ENCODE data around the gene CMTM6. TPM values are rescaled to one million over a fixed set of nuclear protein-coding genes. Genes with fewer than 3 reads are reported as not detected.

Gene CMTM6
- polyA plus RNA-seq, 1 donor (not counting 4 experiments of a cell fraction or from before 2014, with no cell fraction given), result 85.4 TPM

DNA sequence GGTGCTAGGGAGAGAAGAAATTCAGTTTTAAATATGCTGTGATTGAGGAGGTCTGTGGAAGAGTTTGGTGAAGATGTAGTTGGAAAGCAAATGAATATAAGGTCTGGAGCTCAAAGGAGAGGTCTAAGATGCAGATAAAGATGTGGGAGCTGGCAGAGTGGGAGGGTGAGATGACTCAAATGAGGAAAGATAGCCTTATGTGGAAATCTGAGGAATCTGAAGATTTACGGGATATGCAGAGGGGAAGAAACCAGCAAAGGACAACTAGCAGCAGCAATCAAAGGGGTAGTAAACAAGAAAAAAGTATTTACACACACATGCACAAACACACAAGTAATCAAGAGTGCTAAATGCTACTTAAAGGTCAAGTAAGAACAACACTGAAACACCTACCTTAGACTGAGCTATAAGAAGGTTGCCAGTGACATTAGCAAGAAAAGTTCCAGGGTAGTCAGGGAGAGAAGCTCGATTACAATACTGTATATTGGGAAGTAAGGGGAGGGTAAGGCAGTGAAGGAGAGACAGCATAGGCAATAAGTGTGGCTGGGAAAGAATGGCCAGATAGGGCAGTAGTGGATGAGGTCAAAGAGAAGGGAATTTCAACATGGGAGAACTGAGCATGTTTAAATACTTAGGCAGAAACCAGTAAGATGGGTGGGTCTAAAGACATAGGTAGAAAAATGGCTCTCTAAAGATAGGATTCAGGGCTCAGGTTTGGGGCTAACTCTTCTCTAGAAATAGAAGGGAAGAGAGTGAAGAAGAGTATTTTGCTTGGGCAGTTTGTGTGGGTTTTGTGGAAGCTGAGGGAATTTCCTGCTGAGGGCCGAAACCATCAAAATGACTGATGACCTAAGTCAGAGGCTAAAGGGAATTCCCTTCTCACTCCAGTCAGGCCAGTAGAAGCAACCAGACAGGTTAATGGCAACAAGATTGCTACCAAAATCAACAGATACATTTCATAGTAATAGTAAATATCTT, 8.9 kb downstream of the CMTM6 start:
- dilution Hi-C loops (cut with MboI; ENCODE audit: extremely low pct_ligation_motif_present, low sequenced_read_pairs), result no loop called here
- H3K4me1 ChIP-seq (ENCODE audit: control insufficient read depth, extremely low read depth, insufficient read depth, low read length), result peaks cover 17% of the 10 kb centered on the region
- H4K20me1 ChIP-seq (ENCODE audit: control insufficient read depth, extremely low read depth, insufficient read depth, low read length), result no peaks in the 10 kb centered on the region
- H3K27ac ChIP-seq (ENCODE audit: control insufficient read depth, insufficient read depth, low read length), result no peak overlapping the region
- DNase-seq (ENCODE audit: low read depth, low spot score) (no peak), FAIRE-seq (no peak)
- no peaks in the 10 kb centered on the region for H3K9me3 ChIP-seq (ENCODE audit: control insufficient read depth, low read depth, low read length)
- no peak overlapping the region for H3K9ac ChIP-seq (ENCODE audit: control insufficient read depth, extremely low read depth, insufficient read depth, low read length)
- no peaks in the 10 kb centered on the region for H3K9me1 ChIP-seq (ENCODE audit: control insufficient read depth, extremely low read depth, insufficient read depth, low read length)
- H3K4me3 ChIP-seq (ENCODE audit: control insufficient read depth in 2 of 3, extremely low read depth in 1 of 3, insufficient read depth in 2 of 3, low read depth in 1 of 3, low read length in 3 of 3), result no peak overlapping the region
- no peak overlapping the region for H2AFZ ChIP-seq (ENCODE audit: control insufficient read depth, low read length)
- peaks cover 34% of the 10 kb centered on the region for H3K79me2 ChIP-seq (ENCODE audit: control insufficient read depth, insufficient read depth, low read length)
- no peak overlapping the region for H3K4me2 ChIP-seq (ENCODE audit: control insufficient read depth, extremely low read depth, insufficient read depth, low read depth, low read length)
- H3K36me3 ChIP-seq (ENCODE audit: control insufficient read depth in 2 of 2, extremely low read depth in 1 of 2, insufficient read depth in 2 of 2, low read length in 2 of 2), result peaks cover 0 to 2% of the 10 kb centered on the region in 2 experiments
- H3K27me3 ChIP-seq (ENCODE audit: control insufficient read depth, extremely low read depth, insufficient read depth, low read length), result no peaks in the 10 kb centered on the region
- TF ChIP-seq, protein P1, sequence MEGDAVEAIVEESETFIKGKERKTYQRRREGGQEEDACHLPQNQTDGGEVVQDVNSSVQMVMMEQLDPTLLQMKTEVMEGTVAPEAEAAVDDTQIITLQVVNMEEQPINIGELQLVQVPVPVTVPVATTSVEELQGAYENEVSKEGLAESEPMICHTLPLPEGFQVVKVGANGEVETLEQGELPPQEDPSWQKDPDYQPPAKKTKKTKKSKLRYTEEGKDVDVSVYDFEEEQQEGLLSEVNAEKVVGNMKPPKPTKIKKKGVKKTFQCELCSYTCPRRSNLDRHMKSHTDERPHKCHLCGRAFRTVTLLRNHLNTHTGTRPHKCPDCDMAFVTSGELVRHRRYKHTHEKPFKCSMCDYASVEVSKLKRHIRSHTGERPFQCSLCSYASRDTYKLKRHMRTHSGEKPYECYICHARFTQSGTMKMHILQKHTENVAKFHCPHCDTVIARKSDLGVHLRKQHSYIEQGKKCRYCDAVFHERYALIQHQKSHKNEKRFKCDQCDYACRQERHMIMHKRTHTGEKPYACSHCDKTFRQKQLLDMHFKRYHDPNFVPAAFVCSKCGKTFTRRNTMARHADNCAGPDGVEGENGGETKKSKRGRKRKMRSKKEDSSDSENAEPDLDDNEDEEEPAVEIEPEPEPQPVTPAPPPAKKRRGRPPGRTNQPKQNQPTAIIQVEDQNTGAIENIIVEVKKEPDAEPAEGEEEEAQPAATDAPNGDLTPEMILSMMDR (optimal IDR thresholded peaks at IDR 0.05 in 1 of 3, IDR thresholded peaks at IDR 0.05 in 1 of 3, conservative IDR thresholded peaks at IDR 0.05 in 1 of 3; ENCODE audit: extremely low read depth in 1 of 3, insufficient read depth in 2 of 3, low read length in 3 of 3), result no peak
- TF ChIP-seq EZH2 (IDR thresholded peaks at IDR 0.05; ENCODE audit: low read length), result no peak

DNA sequence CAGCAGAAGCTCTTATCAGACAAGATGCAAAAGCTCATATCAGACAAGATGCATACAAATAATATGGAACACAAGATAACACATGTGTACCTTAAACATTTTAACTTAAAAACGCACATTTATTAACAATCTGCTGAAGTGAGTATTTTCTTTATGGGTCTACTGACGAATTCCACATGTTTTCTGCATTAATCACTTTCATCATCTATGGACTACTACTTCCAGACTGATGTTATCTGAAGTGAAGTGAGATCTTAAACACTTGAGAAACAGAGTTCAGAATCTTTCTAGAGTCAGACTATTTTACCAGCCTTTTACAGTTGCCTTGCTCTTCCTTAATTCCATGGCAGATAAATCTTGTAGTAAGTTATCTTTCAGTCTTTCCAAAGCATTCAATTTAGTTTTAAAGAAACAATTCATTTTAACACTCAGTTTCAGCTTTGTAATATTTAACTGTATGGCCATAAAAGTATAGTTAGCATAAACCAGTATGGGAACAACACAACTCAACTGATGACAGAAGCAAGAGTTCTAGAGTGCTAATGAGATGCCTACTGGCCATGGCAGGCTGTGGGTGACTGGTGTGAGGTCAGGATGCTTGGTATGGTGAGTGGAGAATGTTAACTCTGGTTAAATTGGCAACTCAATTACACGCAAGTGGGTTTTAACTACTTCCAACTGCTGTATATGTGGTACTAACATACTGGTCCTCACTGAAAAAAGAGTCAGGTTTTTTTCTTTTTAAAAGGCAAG, 9.8 kb downstream of the CMTM6 start:
- DNase-seq (ENCODE audit: low read depth, low spot score), result no peak
- peaks cover 32% of the 10 kb centered on the region for H3K79me2 ChIP-seq (ENCODE audit: control insufficient read depth, insufficient read depth, low read length)
- H4K20me1 ChIP-seq (ENCODE audit: control insufficient read depth, extremely low read depth, insufficient read depth, low read length), result no peaks in the 10 kb centered on the region
- dilution Hi-C loops (cut with MboI; ENCODE audit: extremely low pct_ligation_motif_present, low sequenced_read_pairs), result no loop called here
- H3K9ac ChIP-seq (ENCODE audit: control insufficient read depth, extremely low read depth, insufficient read depth, low read length), result no peak overlapping the region
- no peak overlapping the region for H2AFZ ChIP-seq (ENCODE audit: control insufficient read depth, low read length)
- no peak overlapping the region for H3K4me3 ChIP-seq (ENCODE audit: control insufficient read depth in 2 of 3, extremely low read depth in 1 of 3, insufficient read depth in 2 of 3, low read depth in 1 of 3, low read length in 3 of 3)
- H3K9me1 ChIP-seq (ENCODE audit: control insufficient read depth, extremely low read depth, insufficient read depth, low read length), result no peaks in the 10 kb centered on the region
- no peak overlapping the region for H3K4me2 ChIP-seq (ENCODE audit: control insufficient read depth, extremely low read depth, insufficient read depth, low read depth, low read length)
- TF ChIP-seq EZH2 (IDR thresholded peaks at IDR 0.05; ENCODE audit: low read length), result no peak
- TF ChIP-seq, protein P1 (optimal IDR thresholded peaks at IDR 0.05 in 1 of 3, IDR thresholded peaks at IDR 0.05 in 1 of 3, conservative IDR thresholded peaks at IDR 0.05 in 1 of 3; ENCODE audit: extremely low read depth in 1 of 3, insufficient read depth in 2 of 3, low read length in 3 of 3), result no peak
- H3K27me3 ChIP-seq (ENCODE audit: control insufficient read depth, extremely low read depth, insufficient read depth, low read length), result no peaks in the 10 kb centered on the region
- no peaks in the 10 kb centered on the region for H3K9me3 ChIP-seq (ENCODE audit: control insufficient read depth, low read depth, low read length)
- peaks cover 0 to 2% of the 10 kb centered on the region in 2 experiments for H3K36me3 ChIP-seq (ENCODE audit: control insufficient read depth in 2 of 2, extremely low read depth in 1 of 2, insufficient read depth in 2 of 2, low read length in 2 of 2)
- no peak for FAIRE-seq
- H3K27ac ChIP-seq (ENCODE audit: control insufficient read depth, insufficient read depth, low read length), result no peak overlapping the region
- H3K4me1 ChIP-seq (ENCODE audit: control insufficient read depth, extremely low read depth, insufficient read depth, low read length), result peaks cover 17% of the 10 kb centered on the region
